HG02970 (cell line): ENCODE data around the gene PODXL2.

Experiments
- ATAC-seq: cut with Tn5 transposase; IDR thresholded peaks from one replicate; pipeline ENCODE4 v1.9.1; 2021; ENCODE audit warnings: mild to moderate bottlenecking, moderate library complexity, moderate number of reproducible peaks; ENCODE audit not compliant: unreplicated experiment, low FRiP score

The PODXL2 gene

DNA sequence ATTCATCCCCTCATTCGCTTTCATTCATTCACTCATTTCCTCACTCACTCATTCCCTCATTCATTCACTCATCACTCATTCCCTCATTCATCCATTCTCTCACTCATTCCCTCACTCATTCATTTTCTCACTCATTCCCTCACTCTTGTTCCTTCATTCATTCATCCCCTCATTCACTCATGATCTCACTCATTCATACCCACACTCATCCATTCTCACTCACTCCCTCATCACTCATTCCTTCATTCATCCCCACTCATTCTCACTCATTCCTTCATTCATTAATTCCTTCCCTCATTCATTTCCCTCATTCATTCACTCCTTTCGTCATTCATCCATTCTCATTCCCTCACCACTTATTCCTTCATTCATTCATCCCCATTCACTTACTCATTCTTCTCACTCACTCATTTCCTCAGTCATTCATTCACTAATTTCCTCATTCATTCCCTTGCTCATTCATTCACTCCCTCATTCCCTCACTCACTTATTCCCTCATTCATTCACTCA, 58.3 kb downstream of the PODXL2 start:
- no peak for ATAC-seq

- no peak for ATAC-seq
These were observed 59.0 kb downstream of the PODXL2 start for GRCh38 chr3:127688022-127688415.

GRCh38 chr3:127688416-127689265, 59.7 kb downstream of the PODXL2 start:
- ATAC-seq: no peak

- no peak for ATAC-seq
These were observed 60.4 kb downstream of the PODXL2 start for GRCh38 chr3:127689266-127689860.

- ATAC-seq: no peak
These were observed 61.1 kb downstream of the PODXL2 start for GRCh38 chr3:127690106-127690505.

DNA sequence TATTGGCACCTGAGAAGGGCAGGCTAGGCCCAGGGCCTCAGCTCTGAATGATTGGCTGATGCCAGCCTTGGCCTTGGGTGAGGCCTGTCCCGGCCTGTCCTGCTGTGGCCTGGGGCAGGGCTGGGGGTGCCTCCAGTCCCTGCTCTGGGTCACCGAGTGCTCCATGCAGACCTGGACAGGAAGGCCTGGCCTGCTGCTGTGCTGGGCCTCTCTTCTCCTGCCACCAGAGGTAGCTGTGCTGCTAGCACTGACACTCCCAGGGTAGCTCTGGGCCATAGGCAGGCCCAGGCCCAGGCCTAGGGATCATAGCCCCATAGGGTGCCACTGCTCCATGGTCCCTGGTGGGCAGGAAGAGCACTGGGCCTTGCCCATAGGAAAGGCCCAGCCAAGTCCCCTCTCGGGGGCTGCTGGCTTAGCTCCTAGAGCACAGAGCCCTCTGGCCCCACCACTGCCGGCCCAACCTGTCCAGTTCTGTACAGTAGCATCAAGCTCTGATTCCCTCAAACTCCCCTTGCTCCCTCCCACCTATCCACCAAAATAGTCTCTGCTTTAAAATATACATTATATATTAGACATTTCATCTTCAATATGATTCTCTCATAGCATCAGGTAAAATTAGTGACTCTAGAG, 62.0 kb downstream of the PODXL2 start:
- ATAC-seq: no peak

GRCh38 chr3:127691489-127691888, 62.5 kb downstream of the PODXL2 start:
- ATAC-seq: no peak

GRCh38 chr3:127691974-127692373, 63.0 kb downstream of the PODXL2 start:
- ATAC-seq: no peak

GRCh38 chr3:127692501-127693335, 63.7 kb downstream of the PODXL2 start:
- no peak for ATAC-seq

DNA sequence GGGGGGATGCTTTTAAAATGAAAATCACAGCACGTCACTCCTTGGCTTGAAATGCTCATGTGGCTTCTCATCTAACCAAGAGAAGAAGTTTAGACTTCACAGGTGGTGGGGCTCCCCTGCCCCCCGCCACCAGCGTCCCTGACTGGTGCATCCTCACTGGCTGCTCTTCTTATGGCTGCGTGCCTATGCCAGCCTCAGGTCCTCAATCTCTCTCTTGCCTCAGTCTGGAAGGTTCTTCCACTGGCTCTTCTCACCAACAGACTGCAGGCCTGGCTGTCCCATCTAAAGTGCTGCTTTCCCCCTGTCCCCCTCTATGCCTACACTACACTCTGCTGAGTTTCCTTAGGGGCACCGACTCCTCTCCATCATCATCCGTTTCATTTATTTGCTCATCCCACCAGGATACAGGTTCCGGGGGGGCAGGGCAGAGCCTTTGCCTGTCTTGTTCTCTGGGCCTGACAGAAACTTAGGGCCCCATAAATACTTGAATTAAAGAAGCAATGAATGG, 64.4 kb downstream of the PODXL2 start:
- ATAC-seq: no peak

DNA sequence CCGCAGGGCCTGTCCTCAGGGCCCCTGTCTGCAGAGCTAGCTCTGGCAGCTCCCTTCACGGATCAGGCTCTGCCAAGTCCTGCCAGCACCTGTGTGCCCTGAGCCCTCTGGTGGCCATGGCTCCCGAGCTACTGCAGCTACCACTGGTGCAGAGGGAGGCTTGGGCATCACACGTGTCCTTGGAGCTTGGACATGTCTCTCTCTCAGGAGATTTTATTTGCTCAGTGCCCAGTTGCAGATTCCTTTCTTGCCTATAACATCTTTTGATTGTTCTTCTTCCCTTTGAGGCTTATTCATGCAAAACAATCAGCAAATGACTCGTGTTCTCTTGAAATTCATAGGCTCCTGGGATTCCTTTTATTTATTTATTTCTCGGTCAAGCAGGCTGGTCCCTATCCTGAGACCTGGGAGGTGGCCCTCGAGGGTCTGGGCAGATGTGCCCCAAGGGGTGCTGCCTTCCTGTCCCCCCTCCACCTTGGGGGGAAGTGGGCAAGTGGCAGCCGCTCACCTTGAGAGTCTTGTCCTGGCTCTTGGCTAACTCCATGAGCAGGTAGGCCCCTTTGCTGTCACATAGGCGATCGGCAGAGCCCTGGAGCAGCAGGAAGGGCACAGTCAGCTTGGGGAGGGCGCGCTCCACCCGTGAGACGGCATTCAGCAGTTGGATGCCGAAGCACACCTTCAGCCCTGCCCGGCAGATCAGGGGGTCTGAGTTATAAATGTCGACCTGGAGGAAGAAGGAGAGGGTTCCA, 65.7 kb downstream of the PODXL2 start:
- no peak for ATAC-seq

GRCh38 chr3:127697551-127698240, 68.7 kb downstream of the PODXL2 start:
- no peak for ATAC-seq

DNA sequence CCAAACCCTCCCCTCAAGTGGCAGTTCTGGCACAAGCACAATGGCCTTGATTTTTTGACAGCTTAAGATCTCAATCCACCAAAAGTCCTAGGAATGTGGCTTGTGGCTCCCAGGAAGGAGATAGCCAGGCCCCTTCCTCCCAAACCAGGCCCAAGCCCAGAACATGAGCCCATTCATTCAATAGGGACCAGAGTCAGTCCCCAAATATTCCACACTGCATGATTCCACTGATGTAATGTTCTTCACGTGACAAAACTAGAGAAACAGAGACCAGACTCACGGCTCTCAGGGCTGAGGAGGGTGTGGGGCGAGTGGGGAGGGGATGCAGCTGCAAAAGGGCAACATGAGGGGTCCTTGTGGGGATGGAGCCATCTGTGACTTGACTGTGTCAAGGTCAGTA, 69.3 kb downstream of the PODXL2 start:
- ATAC-seq: no peak

DNA sequence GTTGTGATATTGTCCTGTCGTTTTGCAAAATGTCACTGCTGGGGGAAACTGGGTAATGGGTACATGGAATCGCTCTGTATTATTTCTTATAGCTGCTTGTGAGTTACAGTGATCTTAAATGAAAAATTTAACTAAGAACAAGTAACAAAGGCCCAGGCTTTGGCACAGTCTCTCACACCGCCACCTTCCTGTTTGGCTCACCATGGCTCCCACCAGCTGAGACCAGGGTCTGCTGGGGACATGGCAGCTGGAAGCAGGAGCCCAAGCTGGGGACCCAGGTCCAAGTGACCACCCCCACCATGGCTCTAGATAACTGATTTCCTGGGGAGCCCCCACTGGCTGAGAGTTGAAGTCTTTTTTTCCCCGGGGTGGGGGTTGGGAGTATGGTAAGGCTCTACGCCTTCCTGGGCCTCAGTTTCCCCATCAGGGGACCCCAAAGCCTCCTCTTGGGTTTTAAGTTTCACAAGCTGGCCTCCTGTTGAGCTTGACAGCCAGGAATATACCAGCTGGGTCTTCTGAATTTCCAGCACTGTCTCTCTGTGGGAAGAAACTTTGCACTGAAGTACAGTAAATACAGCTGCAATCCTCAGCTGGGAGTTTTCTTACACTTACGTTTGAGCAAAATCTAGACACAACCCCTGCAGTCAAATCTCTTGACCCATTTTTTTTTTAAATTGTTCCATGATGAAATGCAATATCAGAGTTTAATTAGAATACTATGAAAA, 69.9 kb downstream of the PODXL2 start:
- no peak for ATAC-seq

GRCh38 chr3:127699416-127700300, 70.7 kb downstream of the PODXL2 start:
- no peak for ATAC-seq

DNA sequence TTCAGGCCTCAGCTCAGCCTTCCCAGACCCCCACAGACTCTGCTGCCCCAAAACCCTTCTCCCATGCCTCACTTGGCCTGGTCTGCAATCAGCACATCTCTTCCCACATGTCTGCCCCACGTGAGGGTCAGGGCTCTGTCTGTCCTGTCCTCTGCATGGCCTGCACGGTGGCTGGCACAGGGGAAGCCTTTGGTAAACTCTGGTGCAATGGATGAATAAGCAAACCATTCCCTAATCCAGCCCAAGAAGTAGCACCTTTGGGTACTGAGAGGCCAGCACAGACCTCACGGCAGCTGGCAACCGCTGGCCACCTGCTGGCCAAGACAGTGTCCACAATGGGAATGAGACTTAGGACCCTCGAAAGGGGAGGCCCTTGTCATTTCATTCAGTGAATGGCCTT, 71.4 kb downstream of the PODXL2 start:
- ATAC-seq: no peak

DNA sequence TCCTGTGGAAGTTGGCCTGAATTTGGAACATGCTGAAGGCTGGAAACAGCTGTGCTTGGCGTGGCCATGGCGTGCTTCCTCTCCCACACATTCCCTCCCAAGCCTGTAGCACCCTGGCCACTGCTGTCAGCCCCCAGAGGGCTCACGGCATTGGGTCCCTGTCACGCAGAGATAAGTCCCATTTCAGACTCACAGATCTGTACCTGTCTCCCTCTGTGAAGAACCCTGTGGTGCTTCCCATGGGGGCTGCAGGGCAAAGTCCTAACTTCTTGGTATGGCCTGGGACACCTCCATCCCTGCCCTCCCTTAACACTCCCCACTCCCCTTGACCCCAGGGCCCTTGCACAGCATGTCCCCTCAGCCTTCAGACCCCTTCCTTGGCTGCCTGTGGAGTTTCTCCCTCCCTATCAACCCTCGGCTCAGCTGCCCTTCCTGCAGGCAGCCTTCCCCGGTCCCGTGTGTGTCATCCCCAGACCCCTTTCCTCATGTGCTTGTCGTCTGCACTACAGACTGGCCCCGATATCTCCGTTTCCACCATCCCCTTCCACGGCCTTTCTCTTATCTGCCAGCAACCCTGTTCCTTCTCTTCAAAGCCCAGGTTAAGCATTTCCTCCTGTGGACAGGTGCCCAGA, 72.4 kb downstream of the PODXL2 start:
- ATAC-seq: no peak
